K562 (cell line): ENCODE measurements around the gene DDX20. TPM values are rescaled to one million over a fixed set of nuclear protein-coding genes. Genes with fewer than 3 reads are reported as not detected.

ENCODE experiments used
- BRD4 ChIP-seq: fragments of 200-600 bp; sonication (generic); IDR thresholded peaks from 2 replicates; pipeline ENCODE4 v1.6.1; 2017; ENCODE audit warnings: inconsistent platforms
- CBFA2T2 ChIP-seq: fragments of 450-650 bp; conservative IDR thresholded peaks from 2 replicates; pipeline ENCODE4 v1.6.1; 2017; ENCODE audit warnings: mild to moderate bottlenecking
- CHD2 ChIP-seq: IDR thresholded peaks from 2 replicates; pipeline ENCODE4 v1.6.1; 2011; ENCODE audit warnings: low read depth, low read length
- CXXC5 ChIP-seq: fragments of 250-450 bp; sonication (Bioruptor Pico); IDR thresholded peaks from 2 replicates; pipeline ENCODE4 v1.8.0; 2022; ENCODE audit warnings: inconsistent platforms, mild to moderate bottlenecking, moderate library complexity
- FOS ChIP-seq: IDR thresholded peaks from 3 replicates; pipeline ENCODE4 v1.6.1; 2011; ENCODE audit not compliant: insufficient read length; ENCODE audit errors: extremely low read depth
- FOXK2 ChIP-seq, 2 experiments: fragments of 450-650 bp; IDR thresholded peaks in 1 of 2; conservative IDR thresholded peaks in 1 of 2; 2 replicates each; pipeline ENCODE4 v1.6.1; 2016; ENCODE audit warnings: low read depth in 2 of 2, mild to moderate bottlenecking in 1 of 2
- HDAC1 ChIP-seq, 2 experiments: fragments of 450-650 bp; IDR thresholded peaks; 2 replicates each; pipeline ENCODE4 v1.6.1; 2016 to 2017; ENCODE audit warnings: inconsistent platforms in 1 of 2, mild to moderate bottlenecking in 1 of 2, moderate library complexity in 1 of 2
- KLF10 ChIP-seq: fragments of 250-450 bp; sonication (Bioruptor Pico); IDR thresholded peaks from 2 replicates; pipeline ENCODE4 v1.6.1; 2021; ENCODE audit warnings: matching md5 sums
- MITF ChIP-seq: IDR thresholded peaks from 2 replicates; pipeline ENCODE4 v1.6.1; 2014; ENCODE audit warnings: antibody characterized with exemption
- MTA2 ChIP-seq: fragments of 450-650 bp; IDR thresholded peaks from 2 replicates; pipeline ENCODE4 v1.6.1; 2016; ENCODE audit warnings: low read depth
- POU5F1 ChIP-seq: fragments of 150-350 bp; IDR thresholded peaks from 2 replicates; pipeline ENCODE4 v1.6.1; 2014; ENCODE audit warnings: borderline replicate concordance, low read length, low read depth, mild to moderate bottlenecking; ENCODE audit not compliant: partially characterized antibody
- RBBP5 ChIP-seq: fragments of 200-600 bp; sonication (generic); IDR thresholded peaks from 2 replicates; pipeline ENCODE4 v1.6.1; 2012; ENCODE audit warnings: borderline replicate concordance, mild to moderate bottlenecking, low read length, control low read depth, inconsistent platforms; ENCODE audit not compliant: insufficient read depth, poor library complexity, severe bottlenecking
- RBM14 ChIP-seq: fragments of 200-400 bp; formaldehyde crosslinking; IDR thresholded peaks from 2 replicates; pipeline ENCODE4 v1.6.1; 2018; ENCODE audit warnings: low read depth, mild to moderate bottlenecking, low read length, moderate library complexity, borderline replicate concordance; ENCODE audit not compliant: insufficient read depth
- SIRT6 ChIP-seq: IDR thresholded peaks from one replicate; pipeline ENCODE4 v1.6.1; 2012; ENCODE audit warnings: low read depth, mild to moderate bottlenecking, control low read depth, inconsistent platforms, low read length, moderate library complexity
- SMAD2 ChIP-seq: fragments of 150-350 bp; IDR thresholded peaks from 2 replicates; pipeline ENCODE4 v1.6.1; 2014; ENCODE audit warnings: low read depth, mild to moderate bottlenecking, low read length
- YY1 ChIP-seq, 3 experiments: IDR thresholded peaks; 2 replicates each; pipeline ENCODE4 v1.6.1; 2011; ENCODE audit warnings: low read length in 2 of 3, mild to moderate bottlenecking in 2 of 3, moderate library complexity in 2 of 3, borderline replicate concordance in 1 of 3, control low read depth in 1 of 3, low read depth in 1 of 3; ENCODE audit not compliant: insufficient read depth in 3 of 3, insufficient replicate concordance in 2 of 3, control insufficient read depth in 1 of 3, insufficient read length in 1 of 3; ENCODE audit errors: extremely low read depth in 1 of 3
- ZBED1 ChIP-seq: IDR thresholded peaks from 2 replicates; pipeline ENCODE4 v1.6.1; 2014
- ZKSCAN8 ChIP-seq: fragments of 200-800 bp; sonication (Bioruptor generic); IDR thresholded peaks from 2 replicates; pipeline ENCODE4 v1.6.1; 2016; ENCODE audit warnings: missing genetic modification characterization, missing compliant biosample characterization
- ZNF124 ChIP-seq: sonication (generic); formaldehyde crosslinking; IDR thresholded peaks from 2 replicates; pipeline ENCODE4 v1.8.1; 2022; ENCODE audit warnings: missing genetic modification reagents
- ZNF436 ChIP-seq: fragments of 250-450, 450-650 bp; sonication (Bioruptor Pico); formaldehyde crosslinking; IDR thresholded peaks from 2 replicates; pipeline ENCODE4 v1.7.0; 2020; ENCODE audit warnings: mild to moderate bottlenecking
- ZNF699 ChIP-seq: fragments of 250-450 bp; sonication (Bioruptor Pico); IDR thresholded peaks from 2 replicates; pipeline ENCODE4 v1.8.0; 2021; ENCODE audit warnings: mild to moderate bottlenecking, moderate library complexity; ENCODE audit not compliant: insufficient replicate concordance
- ZNF79 ChIP-seq: fragments of 250-450 bp; sonication (Bioruptor Pico); IDR thresholded peaks from 2 replicates; pipeline ENCODE4 v1.4.0; 2020; ENCODE audit warnings: low read depth, mild to moderate bottlenecking, moderate library complexity
- polyA plus RNA-seq, 8 experiments: library from polyadenylated mRNA; depleted of rRNA in 4 of 8; stranded (reverse) in 5 of 8; unstranded in 3 of 8; fragments of >200 nt; fragmentation: Nextera tagmentation in 2 of 8; fragmentation: Illumina TruSeq in 1 of 8; extraction: Ambion mirVana in 2 of 8; extraction: Trizol in 1 of 8; gene quantifications; 2 replicates each; pipeline versions ENCODE4 v1.2.1 to v1.2.3, GENCODE V29; 2011 to 2014; ENCODE audit warnings: inconsistent platforms in 1 of 8, missing spikeins in 1 of 8
- total RNA-seq, 7 experiments: library from RNA; depleted of rRNA in 6 of 7; stranded (reverse); fragments of >200 nt in 6 of 7; fragmentation: Illumina TruSeq in 2 of 7; extraction: Trizol in 2 of 7; gene quantifications; 2 replicates each; pipeline versions ENCODE4 v1.2.1 to v1.2.3, GENCODE V29; 2011 to 2021; ENCODE audit warnings: low replicate concordance in 1 of 7
- TF ChIP-seq, protein P1 (sequence below): fragments of 250-450 bp; sonication (Bioruptor Pico); IDR thresholded peaks from 2 replicates; pipeline ENCODE4 v1.8.0; 2021; ENCODE audit warnings: moderate library complexity, mild to moderate bottlenecking, inconsistent platforms

DDX20 gene
- total and polyA plus RNA-seq, 9 of the 15 experiments (the other 6 are each of a cell fraction or from before 2014, with no cell fraction given): 8.3 to 33.4 (median 24.5) TPM

GRCh38 chr1:111755331-111756123 lies at the start of gene DDX20 (continued):
- no peak for TF ChIP-seq CBFA2T2
- TF ChIP-seq SMAD2: no peak
- no peak for TF ChIP-seq ZNF699 (CRISPR knock-in tag)
- no peak; the same call in 1 of the 2 replicates for TF ChIP-seq MTA2
- 0 out of 2 replicates have a peak, but pooled peaks have one; percentile 3 for TF ChIP-seq RBM14
- no peak for TF ChIP-seq SIRT6
- TF ChIP-seq KLF10 (CRISPR knock-in tag): no peak
- no peak for TF ChIP-seq ZNF124 (CRISPR knock-in tag)
- no peak for TF ChIP-seq ZKSCAN8 (CRISPR knock-in tag)
- TF ChIP-seq FOXK2 (conservative IDR thresholded peaks at IDR 0.05 in 1 of 2, IDR thresholded peaks at IDR 0.05 in 1 of 2; ENCODE audit: low read depth in 2 of 2): peak; percentile 28 to 65; a peak in 2 of 4 replicates
- no peak for TF ChIP-seq POU5F1
- TF ChIP-seq MITF: peak; percentile 87
- peak; percentile 97 for TF ChIP-seq CHD2
- TF ChIP-seq, protein P1, sequence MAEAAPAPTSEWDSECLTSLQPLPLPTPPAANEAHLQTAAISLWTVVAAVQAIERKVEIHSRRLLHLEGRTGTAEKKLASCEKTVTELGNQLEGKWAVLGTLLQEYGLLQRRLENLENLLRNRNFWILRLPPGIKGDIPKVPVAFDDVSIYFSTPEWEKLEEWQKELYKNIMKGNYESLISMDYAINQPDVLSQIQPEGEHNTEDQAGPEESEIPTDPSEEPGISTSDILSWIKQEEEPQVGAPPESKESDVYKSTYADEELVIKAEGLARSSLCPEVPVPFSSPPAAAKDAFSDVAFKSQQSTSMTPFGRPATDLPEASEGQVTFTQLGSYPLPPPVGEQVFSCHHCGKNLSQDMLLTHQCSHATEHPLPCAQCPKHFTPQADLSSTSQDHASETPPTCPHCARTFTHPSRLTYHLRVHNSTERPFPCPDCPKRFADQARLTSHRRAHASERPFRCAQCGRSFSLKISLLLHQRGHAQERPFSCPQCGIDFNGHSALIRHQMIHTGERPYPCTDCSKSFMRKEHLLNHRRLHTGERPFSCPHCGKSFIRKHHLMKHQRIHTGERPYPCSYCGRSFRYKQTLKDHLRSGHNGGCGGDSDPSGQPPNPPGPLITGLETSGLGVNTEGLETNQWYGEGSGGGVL (CRISPR knock-in tag): no peak
- no peak for TF ChIP-seq ZNF436 (CRISPR knock-in tag)
- TF ChIP-seq ZBED1: peak; percentile 81; the same call in 1 of the 2 replicates
- TF ChIP-seq YY1 (IDR thresholded peaks at IDR 0.05; ENCODE audit: borderline replicate concordance in 1 of 3, control insufficient read depth in 1 of 3, extremely low read depth in 1 of 3, insufficient read depth in 3 of 3, insufficient read length in 1 of 3, insufficient replicate concordance in 2 of 3, low read depth in 1 of 3, low read length in 2 of 3): peak; percentile 72 to 94 (median 91)
- no peak for TF ChIP-seq BRD4
- no peak for TF ChIP-seq ZNF79 (CRISPR knock-in tag)
- TF ChIP-seq CXXC5 (CRISPR knock-in tag): peak; percentile 97
- TF ChIP-seq RBBP5: peak; percentile 97
- TF ChIP-seq HDAC1 (IDR thresholded peaks at IDR 0.05): peak in 1 of 2 experiments; percentile 88; a peak in 2 of 4 replicates
- TF ChIP-seq FOS: no peak
